Measurements from ENCODE around the gene ITPK1. TPM values are rescaled to one million over a fixed set of nuclear protein-coding genes. Genes with fewer than 3 reads are reported as not detected.

The ITPK1 gene
- total and polyA plus RNA-seq, 2 experiments from 2014 or later, result 35.9 to 101 TPM

DNA sequence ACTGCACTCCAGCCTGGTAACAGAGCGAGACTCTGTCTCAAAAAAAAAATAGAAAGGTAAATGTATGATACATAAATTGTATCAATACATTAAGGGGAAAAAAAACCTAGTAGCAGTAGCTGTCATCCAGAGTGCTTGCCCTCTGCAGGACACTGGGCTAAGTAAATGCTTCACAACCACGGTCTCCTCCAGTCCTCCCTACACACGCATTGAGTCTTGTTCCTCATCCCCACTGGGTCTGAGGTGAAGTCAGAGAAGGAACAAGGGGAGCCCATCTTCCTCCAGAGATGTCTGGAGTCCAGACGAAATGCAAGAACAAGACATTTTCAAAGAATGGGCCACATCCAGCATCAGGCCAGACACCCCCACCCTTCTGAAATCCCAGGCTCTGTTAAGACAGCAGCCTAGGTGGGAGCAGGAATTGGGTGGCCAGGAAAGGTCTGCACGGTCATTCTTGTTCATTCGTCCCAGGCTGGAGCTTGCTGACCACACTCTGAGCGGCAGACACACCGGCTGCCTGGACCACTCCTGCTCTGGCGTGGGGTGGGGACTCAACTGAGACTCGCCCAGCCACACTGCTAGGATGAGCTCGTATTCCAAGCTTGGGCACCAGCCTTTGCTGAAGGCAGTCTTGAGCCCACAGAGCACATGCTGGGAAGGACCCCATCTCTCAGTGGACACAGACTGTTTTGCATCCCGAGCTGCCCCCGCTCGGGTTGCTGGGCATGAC is 147.3 kb downstream of the ITPK1 start:
- H3K79me2 ChIP-seq (replicated peaks; ENCODE audit: insufficient read depth), result peaks cover 39% of the 10 kb centered on the region

More for the DNA sequence above, 147.3 kb downstream of the ITPK1 start:
- H3K4me1 Mint-ChIP-seq, result peaks cover 51% of the 10 kb centered on the region
- H3K4me2 ChIP-seq, result no peak overlapping the region
- no peak overlapping the region for H3K4me3 Mint-ChIP-seq
- no peak overlapping the region for H3K27ac ChIP-seq (ENCODE audit: low read depth)
- H3K27ac Mint-ChIP-seq, result no peak overlapping the region
- no peaks in the 10 kb centered on the region for H3K9me2 ChIP-seq (ENCODE audit: insufficient read depth)
- H3K27me3 Mint-ChIP-seq (ENCODE audit: insufficient read depth, low read depth, poor library complexity), result peaks cover 26% of the 10 kb centered on the region
- no peak for DNase-seq (ENCODE audit: low spot score)
- H3F3A ChIP-seq (replicated peaks; ENCODE audit: low read depth), result no peaks in the 10 kb centered on the region
- H3K27me3 ChIP-seq (ENCODE audit: insufficient read depth), result no peaks in the 10 kb centered on the region
- no peak for ATAC-seq
- peaks cover 25% of the 10 kb centered on the region for H4K20me1 ChIP-seq (replicated peaks; ENCODE audit: insufficient read depth)
- TF ChIP-seq, protein P1, sequence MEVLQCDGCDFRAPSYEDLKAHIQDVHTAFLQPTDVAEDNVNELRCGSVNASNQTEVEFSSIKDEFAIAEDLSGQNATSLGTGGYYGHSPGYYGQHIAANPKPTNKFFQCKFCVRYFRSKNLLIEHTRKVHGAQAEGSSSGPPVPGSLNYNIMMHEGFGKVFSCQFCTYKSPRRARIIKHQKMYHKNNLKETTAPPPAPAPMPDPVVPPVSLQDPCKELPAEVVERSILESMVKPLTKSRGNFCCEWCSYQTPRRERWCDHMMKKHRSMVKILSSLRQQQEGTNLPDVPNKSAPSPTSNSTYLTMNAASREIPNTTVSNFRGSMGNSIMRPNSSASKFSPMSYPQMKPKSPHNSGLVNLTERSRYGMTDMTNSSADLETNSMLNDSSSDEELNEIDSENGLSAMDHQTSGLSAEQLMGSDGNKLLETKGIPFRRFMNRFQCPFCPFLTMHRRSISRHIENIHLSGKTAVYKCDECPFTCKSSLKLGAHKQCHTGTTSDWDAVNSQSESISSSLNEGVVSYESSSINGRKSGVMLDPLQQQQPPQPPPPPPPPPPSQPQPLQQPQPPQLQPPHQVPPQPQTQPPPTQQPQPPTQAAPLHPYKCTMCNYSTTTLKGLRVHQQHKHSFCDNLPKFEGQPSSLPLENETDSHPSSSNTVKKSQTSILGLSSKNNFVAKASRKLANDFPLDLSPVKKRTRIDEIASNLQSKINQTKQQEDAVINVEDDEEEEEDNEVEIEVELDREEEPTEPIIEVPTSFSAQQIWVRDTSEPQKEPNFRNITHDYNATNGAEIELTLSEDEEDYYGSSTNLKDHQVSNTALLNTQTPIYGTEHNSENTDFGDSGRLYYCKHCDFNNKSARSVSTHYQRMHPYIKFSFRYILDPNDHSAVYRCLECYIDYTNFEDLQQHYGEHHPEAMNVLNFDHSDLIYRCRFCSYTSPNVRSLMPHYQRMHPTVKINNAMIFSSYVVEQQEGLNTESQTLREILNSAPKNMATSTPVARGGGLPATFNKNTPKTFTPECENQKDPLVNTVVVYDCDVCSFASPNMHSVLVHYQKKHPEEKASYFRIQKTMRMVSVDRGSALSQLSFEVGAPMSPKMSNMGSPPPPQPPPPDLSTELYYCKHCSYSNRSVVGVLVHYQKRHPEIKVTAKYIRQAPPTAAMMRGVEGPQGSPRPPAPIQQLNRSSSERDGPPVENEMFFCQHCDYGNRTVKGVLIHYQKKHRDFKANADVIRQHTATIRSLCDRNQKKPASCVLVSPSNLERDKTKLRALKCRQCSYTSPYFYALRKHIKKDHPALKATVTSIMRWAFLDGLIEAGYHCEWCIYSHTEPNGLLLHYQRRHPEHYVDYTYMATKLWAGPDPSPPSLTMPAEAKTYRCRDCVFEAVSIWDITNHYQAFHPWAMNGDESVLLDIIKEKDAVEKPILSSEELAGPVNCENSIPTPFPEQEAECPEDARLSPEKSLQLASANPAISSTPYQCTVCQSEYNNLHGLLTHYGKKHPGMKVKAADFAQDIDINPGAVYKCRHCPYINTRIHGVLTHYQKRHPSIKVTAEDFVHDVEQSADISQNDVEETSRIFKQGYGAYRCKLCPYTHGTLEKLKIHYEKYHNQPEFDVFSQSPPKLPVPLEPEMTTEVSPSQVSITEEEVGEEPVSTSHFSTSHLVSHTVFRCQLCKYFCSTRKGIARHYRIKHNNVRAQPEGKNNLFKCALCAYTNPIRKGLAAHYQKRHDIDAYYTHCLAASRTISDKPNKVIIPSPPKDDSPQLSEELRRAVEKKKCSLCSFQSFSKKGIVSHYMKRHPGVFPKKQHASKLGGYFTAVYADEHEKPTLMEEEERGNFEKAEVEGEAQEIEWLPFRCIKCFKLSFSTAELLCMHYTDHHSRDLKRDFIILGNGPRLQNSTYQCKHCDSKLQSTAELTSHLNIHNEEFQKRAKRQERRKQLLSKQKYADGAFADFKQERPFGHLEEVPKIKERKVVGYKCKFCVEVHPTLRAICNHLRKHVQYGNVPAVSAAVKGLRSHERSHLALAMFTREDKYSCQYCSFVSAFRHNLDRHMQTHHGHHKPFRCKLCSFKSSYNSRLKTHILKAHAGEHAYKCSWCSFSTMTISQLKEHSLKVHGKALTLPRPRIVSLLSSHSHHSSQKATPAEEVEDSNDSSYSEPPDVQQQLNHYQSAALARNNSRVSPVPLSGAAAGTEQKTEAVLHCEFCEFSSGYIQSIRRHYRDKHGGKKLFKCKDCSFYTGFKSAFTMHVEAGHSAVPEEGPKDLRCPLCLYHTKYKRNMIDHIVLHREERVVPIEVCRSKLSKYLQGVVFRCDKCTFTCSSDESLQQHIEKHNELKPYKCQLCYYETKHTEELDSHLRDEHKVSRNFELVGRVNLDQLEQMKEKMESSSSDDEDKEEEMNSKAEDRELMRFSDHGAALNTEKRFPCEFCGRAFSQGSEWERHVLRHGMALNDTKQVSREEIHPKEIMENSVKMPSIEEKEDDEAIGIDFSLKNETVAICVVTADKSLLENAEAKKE (CRISPR knock-in tag; IDR thresholded peaks at IDR 0.05), result no peak
- 0 out of 3 replicates have a peak, but pooled peaks cover 5% of the 10 kb centered on the region for H3K9me3 Mint-ChIP-seq
- H3K4me3 ChIP-seq, result no peak overlapping the region
- peaks cover 19% of the 10 kb centered on the region for H3K36me3 Mint-ChIP-seq (ENCODE audit: low read depth)
- H3K36me3 ChIP-seq (ENCODE audit: insufficient read depth), result no peaks in the 10 kb centered on the region
- peaks cover 18% of the 10 kb centered on the region for H3K4me1 ChIP-seq (ENCODE audit: insufficient read depth)
- H2AFZ ChIP-seq, result no peak overlapping the region

Data from GM23338 (cell line).